GF-D8 (cell line): Measurements from ENCODE around the gene OR9Q2.
"Not testable (repeated sequence)": the region's sequence is repeated elsewhere in the genome, so short reads cannot be mapped to it uniquely, and the experiment has no call there.

Source experiments
- DNase-seq: peaks from one replicate; lab custom pipeline; 2025; lab: John Stamatoyannopoulos, UW

Gene OR9Q2, protein sequence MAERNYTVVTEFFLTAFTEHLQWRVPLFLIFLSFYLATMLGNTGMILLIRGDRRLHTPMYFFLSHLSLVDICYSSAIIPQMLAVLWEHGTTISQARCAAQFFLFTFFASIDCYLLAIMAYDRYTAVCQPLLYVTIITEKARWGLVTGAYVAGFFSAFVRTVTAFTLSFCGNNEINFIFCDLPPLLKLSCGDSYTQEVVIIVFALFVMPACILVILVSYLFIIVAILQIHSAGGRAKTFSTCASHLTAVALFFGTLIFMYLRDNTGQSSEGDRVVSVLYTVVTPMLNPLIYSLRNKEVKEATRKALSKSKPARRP

GRCh38 chr11:58188770-58189169 lies at the start of gene OR9Q2:
Gene OR9Q2, plus strand, starts transcription at chr11:58189070. Its CDS starts 1,421 bp downstream, at chr11:58190491.
- DNase-seq, result no peak

DNA sequence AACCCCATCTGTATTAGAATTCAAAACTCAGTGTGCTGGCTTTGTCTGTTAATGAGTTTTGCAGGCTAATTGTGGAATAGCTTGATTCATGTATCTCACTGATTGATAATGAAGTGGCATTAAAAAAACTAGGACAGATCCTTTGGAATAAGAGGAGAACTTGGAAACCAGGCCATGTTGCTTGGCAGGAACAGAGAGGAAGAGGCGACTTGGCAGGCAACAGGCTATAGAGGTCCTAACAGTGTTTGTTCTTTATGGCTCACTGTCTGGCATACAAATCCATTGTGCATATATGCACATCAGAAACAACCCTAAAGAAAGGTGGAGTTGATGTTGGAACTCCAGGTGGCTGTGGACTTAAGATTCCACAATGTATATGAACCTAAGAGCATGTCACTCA lies 46.1 kb upstream of the OR9Q2 start:
- no peak for DNase-seq

GRCh38 chr11:58152781-58153180 lies 36.1 kb upstream of the OR9Q2 start:
- DNase-seq, result no peak

GRCh38 chr11:58164389-58164788 lies 24.5 kb upstream of the OR9Q2 start:
- DNase-seq, result no peak

GRCh38 chr11:58164990-58165389 lies 23.9 kb upstream of the OR9Q2 start:
- DNase-seq, result no peak

- DNase-seq, result no peak
Observed at GRCh38 chr11:58165504-58166106, 23.3 kb upstream of the OR9Q2 start.

GRCh38 chr11:58177409-58178054 lies 11.3 kb upstream of the OR9Q2 start:
- no peak for DNase-seq

GRCh38 chr11:58178444-58178843 lies 10.4 kb upstream of the OR9Q2 start:
- DNase-seq, result no peak

GRCh38 chr11:58179648-58180047 lies 9.2 kb upstream of the OR9Q2 start:
- DNase-seq, result no peak

DNA sequence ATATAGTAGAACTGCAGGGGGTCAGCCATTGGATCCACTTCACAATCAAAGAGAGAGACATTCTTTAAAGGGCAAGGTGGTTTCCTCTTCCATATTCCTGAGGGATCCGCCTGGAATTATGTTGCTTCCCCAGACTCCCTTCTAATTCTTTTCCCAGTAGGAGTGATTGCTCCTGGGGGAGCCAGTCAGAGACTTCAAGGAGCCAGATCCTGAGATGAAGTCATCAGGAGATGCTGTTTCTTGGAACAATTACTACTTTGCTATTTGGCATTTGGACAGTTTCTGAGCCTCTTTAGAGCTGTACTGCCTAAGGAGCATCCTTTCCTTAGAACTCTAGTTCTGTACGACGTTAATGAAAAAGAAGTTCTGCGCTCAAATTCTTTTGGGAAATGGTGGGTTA lies 1.9 kb upstream of the OR9Q2 start:
- no peak for DNase-seq

GRCh38 chr11:58192229-58192628 lies 3.4 kb downstream of the OR9Q2 start:
- no peak for DNase-seq

- no peak for DNase-seq
Observed at GRCh38 chr11:58193391-58193790, 4.5 kb downstream of the OR9Q2 start.

DNA sequence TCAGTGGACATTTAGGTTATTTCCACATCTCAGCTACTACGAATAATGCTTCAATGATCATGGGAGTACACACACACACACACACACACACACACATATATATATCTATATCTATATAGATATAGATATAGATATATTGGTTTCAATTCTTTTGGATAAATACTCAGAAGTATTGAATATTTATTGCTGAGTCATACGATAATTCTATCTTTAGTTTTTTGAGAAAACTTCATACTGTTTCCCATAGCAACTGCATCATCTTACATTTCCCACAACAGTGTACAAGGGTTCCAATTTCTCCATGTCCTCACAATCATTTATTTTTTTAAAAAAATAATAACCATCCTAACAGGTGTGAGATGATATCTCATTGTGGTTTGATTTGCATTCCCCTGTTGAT lies 7.1 kb downstream of the OR9Q2 start:
- no peak for DNase-seq

GRCh38 chr11:58199271-58199670 lies 10.4 kb downstream of the OR9Q2 start:
- no peak for DNase-seq

DNA sequence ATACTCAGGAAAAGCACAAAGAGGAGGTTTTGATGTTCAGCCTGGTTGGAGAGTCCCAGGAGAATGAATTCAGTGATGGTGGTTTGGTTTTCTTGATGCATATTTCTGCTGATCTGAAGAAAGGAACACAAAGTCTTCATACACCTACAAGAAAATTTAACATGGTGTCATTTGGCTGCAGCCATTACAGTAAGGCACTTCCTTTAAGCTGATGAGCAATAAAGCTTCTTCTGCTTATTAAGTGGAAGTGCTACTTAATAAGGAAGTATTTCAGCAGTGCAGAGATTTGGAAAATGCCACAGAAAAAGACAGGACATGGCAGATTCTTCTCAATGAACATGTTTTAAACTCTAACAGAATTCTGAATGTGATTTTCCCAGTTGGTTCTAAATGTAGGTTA lies 15.2 kb downstream of the OR9Q2 start, which contains the start of gene OR1S2:
Gene OR1S2, minus strand, starts transcription at position 101 of the 400 bp plus-strand sequence. Its CDS starts 0 bp downstream, at position 101.
- DNase-seq, result no peak

DNA sequence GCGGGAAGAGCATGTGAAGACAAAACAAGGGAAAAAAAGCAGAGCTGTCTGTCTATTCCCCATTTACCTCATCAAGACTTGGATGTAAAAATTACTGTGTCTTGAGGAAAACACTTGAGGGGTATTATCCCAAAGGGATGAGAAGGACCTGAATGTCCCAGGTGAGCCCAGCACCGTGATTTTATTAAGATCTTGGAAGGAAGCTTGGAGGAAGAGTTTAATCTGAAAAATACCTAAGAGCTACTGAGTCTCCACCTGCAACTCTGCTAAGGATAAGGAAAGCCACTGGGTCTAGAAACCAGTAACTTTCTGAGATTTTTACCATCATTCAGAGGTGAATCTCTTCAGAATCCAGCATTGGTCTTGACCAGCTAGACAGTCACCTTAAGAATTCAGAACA lies 23.6 kb downstream of the OR9Q2 start, which contains the start of gene OR1S1:
Gene OR1S1, plus strand, starts transcription at position 301 of the 400 bp plus-strand sequence.
- not testable (repeated sequence) for DNase-seq

DNA sequence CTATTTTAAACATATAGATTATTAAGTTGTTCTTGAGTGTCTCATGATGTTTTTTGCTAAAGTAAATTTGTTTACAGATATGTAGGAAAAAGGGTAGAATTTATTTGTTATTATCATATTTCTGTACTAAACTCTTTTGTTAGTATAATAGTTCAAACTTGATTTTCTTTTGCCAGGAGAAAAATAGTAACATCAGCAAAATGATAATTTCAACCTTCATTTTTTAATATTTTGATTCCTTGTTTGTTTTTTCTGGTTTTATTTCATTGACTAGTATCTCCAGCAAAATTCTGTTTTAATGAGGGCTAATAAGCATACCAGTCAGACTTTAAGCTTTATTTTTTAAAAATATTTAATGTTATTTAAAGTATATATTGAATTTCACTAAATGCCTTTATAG lies 27.6 kb downstream of the OR9Q2 start:
- no peak for DNase-seq

DNA sequence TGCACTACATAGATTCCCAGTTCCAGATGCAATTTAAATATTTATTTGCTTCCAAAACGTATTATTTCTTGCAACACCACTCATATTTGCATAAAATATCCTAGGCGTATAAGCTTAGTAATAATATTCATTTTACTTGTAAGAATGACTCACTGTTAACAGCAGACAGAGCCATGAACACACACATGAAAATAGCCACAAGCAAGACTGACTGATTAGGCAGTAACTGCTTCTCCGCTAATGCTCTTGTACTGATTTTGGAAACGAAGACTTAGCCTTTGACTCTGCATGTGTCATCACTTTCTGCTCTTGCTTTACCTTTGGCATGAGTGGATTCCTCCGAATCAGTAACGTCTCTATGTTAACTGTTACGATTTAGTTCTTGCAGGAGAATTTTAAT lies 33.9 kb downstream of the OR9Q2 start:
- no peak for DNase-seq

GRCh38 chr11:58227956-58228615 lies 39.2 kb downstream of the OR9Q2 start:
- DNase-seq, result no peak
